ENCODE results near the gene ZYX.

The ZYX gene

GRCh38 chr7:143355450-143356385 lies 25.4 kb upstream of the ZYX start:
- in situ Hi-C loops (cut with HindIII; ENCODE audit: low sequenced_read_pairs): no loop called here
- DNase-seq (ENCODE audit: low read depth, low spot score): peak; percentile 74
- H3K4me3 ChIP-seq (ENCODE audit: low read depth, low read length): no peak overlapping the region
- TF ChIP-seq, protein P1, sequence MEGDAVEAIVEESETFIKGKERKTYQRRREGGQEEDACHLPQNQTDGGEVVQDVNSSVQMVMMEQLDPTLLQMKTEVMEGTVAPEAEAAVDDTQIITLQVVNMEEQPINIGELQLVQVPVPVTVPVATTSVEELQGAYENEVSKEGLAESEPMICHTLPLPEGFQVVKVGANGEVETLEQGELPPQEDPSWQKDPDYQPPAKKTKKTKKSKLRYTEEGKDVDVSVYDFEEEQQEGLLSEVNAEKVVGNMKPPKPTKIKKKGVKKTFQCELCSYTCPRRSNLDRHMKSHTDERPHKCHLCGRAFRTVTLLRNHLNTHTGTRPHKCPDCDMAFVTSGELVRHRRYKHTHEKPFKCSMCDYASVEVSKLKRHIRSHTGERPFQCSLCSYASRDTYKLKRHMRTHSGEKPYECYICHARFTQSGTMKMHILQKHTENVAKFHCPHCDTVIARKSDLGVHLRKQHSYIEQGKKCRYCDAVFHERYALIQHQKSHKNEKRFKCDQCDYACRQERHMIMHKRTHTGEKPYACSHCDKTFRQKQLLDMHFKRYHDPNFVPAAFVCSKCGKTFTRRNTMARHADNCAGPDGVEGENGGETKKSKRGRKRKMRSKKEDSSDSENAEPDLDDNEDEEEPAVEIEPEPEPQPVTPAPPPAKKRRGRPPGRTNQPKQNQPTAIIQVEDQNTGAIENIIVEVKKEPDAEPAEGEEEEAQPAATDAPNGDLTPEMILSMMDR (IDR thresholded peaks at IDR 0.05; ENCODE audit: low read depth, low read length): no peak

- TF ChIP-seq, protein P1 (IDR thresholded peaks at IDR 0.05; ENCODE audit: low read depth, low read length): no peak
- DNase-seq (ENCODE audit: low read depth, low spot score): no peak
- H3K4me3 ChIP-seq (ENCODE audit: low read depth, low read length): no peak overlapping the region
- in situ Hi-C loops (cut with HindIII; ENCODE audit: low sequenced_read_pairs): no loop called here
Observed at GRCh38 chr7:143356414-143357050, 24.6 kb upstream of the ZYX start.

- no peak overlapping the region for H3K4me3 ChIP-seq (ENCODE audit: low read depth, low read length)
- no peak for DNase-seq (ENCODE audit: low read depth, low spot score)
- in situ Hi-C loops (cut with HindIII; ENCODE audit: low sequenced_read_pairs): no loop called here
- TF ChIP-seq, protein P1 (IDR thresholded peaks at IDR 0.05; ENCODE audit: low read depth, low read length): no peak
Observed at GRCh38 chr7:143358626-143359025, 22.5 kb upstream of the ZYX start.

DNA sequence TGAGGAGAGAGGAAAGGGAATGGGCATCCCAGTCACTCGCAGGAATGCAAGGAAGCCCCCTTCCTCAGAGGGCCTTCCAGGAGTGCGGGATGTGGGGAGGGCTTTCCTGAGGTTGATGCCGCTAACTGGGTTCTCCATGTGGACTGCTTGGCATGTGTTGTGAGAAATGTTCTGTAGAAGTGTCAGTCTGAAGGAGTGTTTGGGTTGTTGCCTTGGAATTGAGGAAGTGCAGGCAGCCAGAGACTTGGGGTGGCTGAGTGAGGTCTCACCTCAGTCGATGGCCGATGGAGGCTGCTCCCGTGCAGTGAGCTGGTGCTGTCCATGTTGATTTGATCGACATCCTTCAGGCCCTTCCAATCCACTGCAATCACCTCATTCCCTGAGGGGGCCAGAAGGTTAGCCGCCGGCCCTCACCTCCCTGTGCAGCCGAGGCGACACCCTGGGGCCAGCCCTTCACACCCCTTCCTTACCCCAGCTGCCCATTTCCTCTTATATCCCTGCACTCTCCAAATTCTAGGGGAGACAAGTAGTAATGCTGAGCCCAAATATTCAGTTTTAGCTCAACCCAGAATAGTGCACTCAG lies 21.3 kb upstream of the ZYX start:
- H3K4me3 ChIP-seq (ENCODE audit: low read depth, low read length): no peak overlapping the region
- in situ Hi-C loops (cut with HindIII; ENCODE audit: low sequenced_read_pairs): no loop called here
- no peak for DNase-seq (ENCODE audit: low read depth, low spot score)
- TF ChIP-seq, protein P1 (IDR thresholded peaks at IDR 0.05; ENCODE audit: low read depth, low read length): no peak

DNA sequence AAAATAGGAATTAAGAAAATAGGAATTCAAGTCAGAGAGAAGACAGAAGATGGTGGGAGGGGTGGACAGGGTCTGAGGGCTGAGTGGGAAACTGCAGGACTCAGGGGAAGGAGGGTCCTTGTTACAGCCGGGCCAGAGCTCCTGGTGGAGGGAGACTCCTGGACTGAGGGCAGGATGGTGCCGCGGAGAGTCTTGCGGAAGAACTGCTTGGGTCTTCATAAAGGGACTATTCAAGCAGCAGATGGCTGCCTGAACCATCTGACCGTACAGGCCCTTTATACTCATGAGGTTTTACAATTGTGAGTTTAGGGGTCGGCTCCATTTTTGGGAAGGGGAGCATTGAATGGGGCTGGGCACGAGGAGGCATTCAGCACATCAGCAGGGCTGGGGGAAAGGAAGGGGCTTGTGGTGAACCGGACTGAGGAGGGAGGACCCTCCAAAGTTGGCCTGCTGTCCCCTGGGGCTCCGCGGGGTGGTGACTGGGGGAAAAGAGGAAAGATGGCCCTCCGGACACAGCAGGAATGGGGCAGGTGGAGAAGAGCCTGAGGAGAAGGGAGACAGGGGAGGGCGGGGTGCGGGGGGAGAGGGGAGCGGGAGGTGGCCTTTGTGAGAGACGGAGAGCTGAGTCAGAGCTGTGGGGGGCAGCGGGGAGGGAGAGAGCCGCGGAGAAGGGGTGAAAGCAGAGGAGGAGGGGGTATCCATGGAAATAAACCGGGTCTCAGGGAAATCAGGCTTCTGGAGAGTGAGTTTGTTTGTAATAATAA lies 20.2 kb upstream of the ZYX start:
- no peak for DNase-seq (ENCODE audit: low read depth, low spot score)
- TF ChIP-seq, protein P1 (IDR thresholded peaks at IDR 0.05; ENCODE audit: low read depth, low read length): no peak
- no peak overlapping the region for H3K4me3 ChIP-seq (ENCODE audit: low read depth, low read length)
- in situ Hi-C loops (cut with HindIII; ENCODE audit: low sequenced_read_pairs): no loop called here

DNA sequence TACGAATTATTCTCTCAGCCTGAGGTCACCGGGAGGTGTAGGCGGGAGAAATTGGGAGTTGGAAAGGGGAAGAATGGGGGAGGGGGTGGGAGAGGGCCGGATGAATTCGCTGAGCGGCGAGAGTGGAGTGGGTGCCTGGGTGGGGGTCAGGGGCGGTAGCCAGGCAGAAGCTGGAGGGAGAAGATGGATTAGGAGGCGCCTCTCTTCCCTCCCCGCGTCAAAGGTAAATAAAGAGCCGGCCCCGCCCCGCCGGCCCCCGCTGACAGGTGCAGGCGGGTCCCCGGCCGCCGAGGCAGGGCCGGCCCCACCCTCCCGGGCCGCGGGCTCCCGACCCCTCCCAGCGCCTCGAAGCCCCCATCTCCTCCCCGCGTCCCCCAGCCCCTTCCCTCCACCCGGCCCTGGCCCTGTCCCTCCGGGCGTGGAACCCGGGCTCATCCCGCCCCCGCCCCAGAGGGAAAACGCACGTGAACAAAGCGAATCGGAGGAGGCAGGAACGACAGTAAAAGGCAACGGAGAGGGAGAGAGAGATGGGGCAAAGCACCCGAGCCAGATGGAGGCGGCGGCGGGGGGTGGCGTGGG lies 19.5 kb upstream of the ZYX start:
- no peak for DNase-seq (ENCODE audit: low read depth, low spot score)
- in situ Hi-C loops (cut with HindIII; ENCODE audit: low sequenced_read_pairs): no loop called here
- peak overlapping the region; percentile 53 for H3K4me3 ChIP-seq (ENCODE audit: low read depth, low read length)
- TF ChIP-seq, protein P1 (IDR thresholded peaks at IDR 0.05; ENCODE audit: low read depth, low read length): no peak

Data from astrocyte of the spinal cord (primary cell).